NCI-H146 (cell line): ENCODE results near the gene SH3BP2.

Source experiments
- DNase-seq: peaks from one replicate; lab custom pipeline; 2025; lab: John Stamatoyannopoulos, UW

The SH3BP2 gene

GRCh38 chr4:2819244-2820215 is 26.6 kb downstream of the SH3BP2 start:
- no peak for DNase-seq

GRCh38 chr4:2820216-2820982 is 27.5 kb downstream of the SH3BP2 start:
- DNase-seq = peak; percentile 90

- no peak for DNase-seq
Measured at GRCh38 chr4:2822461-2823300, 29.8 kb downstream of the SH3BP2 start.

DNA sequence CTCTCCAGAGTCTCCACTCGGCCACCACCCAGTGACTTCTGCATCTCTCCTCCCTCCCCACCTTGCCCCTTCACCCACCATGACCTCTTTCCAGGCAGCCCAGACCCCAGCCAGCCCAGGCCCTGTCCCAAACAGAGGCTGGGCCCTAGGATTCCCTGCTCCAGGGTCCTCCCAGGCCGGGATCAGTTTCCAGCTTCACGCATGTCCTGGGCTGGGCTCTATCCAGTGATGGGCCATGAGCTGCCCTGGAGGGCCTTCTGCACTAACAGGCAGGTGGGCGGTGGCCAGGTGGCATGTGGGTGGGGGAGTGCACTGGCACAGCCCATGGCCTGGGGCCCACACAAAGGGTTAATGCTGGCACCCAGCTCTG is 30.4 kb downstream of the SH3BP2 start:
- no peak for DNase-seq

DNA sequence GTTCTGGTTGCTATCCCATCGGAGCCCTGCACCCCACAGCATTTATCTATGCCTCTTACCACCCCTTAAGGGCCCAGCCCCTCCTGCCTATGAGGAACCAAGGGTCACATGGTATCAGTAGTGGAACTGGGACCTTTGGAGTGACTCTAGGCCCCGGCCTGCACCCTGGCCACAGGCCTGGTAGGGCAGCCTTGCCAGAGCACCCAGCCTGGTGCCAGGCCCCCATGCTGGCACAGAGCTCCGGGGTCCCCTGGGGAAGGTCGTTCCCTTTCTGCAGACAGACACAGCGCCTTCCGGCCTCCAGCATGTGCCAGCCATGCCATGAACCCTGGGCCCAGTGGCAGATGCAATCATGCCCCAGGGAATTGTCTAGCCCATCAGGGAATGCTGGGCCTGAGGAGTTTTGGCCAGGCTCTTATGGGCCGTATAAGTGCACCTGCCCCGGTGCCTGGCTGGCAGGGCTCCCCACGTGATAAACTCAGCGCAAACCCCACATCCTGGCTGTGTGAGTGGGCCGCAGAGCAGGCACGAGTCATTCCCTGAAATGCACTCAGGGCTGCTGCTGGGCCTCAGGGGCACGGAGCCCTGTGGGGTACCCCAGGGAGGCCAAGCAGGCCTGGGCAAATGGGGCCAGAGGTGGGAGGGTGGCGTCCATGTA is 30.9 kb downstream of the SH3BP2 start:
- DNase-seq = no peak

DNA sequence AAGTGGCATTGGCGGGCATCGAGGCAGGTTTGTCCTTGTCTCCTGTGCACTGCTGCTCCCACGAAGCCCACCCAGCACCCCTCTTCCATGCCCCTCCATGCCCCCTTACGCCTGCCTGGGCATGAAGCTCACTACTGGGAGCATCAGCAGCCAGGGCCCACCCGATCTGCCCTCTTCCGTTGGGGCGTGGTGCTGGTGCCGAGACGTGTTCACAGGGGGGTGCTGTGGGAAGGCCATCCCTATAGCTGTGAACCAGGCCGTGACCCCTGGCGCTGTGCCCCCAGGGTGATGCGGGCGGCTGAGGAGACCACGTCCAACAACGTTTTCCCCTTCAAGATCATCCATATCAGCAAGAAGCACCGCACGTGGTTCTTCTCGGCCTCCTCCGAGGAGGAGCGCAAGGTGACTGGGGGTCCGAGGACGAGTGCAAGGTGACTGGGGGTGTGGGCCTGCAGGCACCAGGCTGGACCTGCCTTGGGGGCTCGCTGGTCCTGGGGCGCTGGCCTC is 31.5 kb downstream of the SH3BP2 start:
- DNase-seq = no peak

- no peak for DNase-seq
Measured at GRCh38 chr4:2824836-2825381, 32.0 kb downstream of the SH3BP2 start.

GRCh38 chr4:2825740-2826139 is 32.9 kb downstream of the SH3BP2 start:
- no peak for DNase-seq

- no peak for DNase-seq
Measured at GRCh38 chr4:2827071-2827873, 34.4 kb downstream of the SH3BP2 start.

DNA sequence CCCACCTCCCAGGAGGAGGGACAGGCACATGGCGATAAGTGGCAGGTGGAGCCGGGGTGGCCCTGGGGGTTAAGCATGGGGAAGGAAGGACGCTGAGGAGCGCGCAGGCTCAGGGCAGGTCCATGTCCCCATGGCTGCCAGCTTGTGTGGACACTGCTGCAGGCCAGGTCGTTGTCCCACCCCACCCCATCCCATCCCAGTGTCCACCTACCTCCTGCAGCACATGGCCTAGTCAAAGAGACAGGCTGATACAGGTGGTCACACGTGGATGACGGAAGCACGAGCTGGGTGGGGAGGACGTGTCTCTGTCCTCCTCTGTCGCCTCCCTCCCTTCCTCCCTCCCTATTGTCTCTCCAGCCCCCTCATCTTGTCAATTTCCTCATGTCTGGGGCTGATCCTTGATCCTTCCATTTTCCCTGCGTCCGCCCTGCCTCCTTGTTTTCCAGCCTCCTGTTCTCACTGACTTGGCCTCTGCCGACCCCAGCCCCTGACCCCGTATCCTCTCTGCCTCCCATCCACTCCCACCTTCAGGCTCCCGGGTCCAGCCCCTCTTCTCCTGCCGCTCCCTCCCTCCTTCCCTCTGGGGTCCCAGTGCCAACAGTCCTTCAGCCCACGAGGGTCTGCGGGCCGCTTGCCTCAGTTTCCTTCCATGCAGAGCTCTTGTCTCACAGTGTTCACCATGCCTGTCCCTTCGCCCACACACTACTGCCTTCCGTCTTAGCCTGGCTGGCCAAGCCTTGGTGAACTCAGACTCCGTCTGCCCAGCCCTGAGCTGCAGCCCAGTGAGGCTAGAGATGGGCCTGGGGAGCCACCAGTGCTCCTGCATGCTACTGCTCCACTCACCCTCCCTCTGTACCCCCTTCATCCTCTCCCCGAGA is 35.2 kb downstream of the SH3BP2 start:
- no peak for DNase-seq

DNA sequence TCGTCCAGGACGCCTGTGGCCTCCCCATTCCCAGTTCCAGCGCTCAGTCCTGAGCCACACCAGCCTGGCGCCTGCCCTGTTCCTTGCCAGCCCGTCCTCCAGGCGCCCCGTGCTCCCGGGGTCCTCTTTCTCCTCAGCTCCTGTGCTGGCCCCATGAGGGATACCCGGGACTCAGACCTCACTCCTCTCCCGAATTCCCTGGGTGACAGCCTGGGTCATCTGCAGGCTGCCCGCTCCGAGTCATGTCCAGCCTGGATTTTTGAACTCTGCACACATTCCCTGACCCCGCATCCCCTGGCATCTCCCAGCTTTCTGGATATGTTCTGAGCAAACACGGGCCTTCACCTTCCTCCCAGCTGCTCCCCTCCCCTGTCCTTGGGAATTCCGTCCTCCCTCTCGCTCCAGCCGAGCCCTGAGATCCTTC is 35.9 kb downstream of the SH3BP2 start:
- no peak for DNase-seq

DNA sequence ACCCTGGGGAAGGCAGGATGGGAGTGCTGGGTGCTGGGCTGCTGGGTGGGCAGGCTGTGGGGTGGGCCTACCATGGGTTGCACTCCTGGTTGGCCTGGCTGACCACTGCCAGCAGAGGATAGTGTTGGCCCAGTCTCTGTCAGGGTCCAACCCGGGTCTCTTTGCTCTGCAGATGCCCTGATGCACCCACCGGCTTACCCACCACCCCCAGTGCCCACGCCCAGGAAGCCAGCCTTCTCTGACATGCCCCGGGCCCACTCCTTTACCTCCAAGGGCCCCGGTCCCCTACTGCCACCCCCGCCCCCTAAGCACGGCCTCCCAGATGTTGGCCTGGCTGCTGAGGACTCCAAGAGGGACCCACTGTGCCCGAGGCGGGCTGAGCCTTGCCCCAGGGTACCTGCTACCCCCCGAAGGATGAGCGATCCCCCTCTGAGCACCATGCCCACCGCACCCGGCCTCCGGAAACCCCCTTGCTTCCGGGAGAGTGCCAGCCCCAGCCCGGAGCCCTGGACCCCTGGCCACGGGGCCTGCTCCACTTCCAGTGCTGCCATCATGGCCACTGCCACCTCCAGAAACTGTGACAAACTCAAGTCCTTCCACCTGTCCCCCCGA is 36.5 kb downstream of the SH3BP2 start:
- DNase-seq = no peak

GRCh38 chr4:2829933-2830451 is 37.1 kb downstream of the SH3BP2 start:
- DNase-seq = no peak

- DNase-seq = no peak
Measured at GRCh38 chr4:2830632-2831610, 38.0 kb downstream of the SH3BP2 start.

DNA sequence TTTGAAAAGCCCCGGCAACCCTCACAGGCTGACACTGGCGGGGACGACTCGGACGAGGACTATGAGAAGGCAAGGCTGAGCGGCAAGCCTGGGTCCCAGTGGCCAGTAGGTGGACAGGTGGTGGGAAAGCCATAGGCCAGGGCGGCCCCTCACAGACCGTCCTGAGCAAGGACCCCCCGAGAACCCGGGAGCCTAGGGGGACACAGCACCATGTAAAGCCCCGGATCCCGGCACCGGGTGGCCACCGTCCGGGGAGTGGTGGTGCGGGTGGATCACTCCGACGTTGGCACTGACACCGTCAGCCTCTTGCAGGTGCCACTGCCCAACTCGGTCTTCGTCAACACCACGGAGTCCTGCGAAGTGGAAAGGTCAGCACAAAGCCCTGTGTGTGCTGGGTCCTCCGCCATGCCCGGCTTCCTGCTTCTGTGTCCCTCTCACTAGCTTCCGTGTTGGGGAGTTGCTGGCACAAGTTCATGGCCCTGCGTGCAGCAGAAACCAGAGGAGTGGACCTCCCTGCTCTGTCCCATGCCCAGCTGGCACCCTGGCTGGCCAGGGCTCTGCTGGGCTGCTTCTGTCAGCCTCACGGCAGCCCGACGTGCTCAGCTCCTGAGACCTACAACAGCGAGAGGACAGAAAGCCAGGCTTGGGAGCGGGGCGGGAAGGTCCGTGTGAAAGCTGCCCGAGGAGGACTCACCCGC is 38.9 kb downstream of the SH3BP2 start:
- DNase-seq = no peak

- DNase-seq = no peak
Measured at GRCh38 chr4:2832309-2832980, 39.6 kb downstream of the SH3BP2 start.
